Muscle of arm (tissue), 12 donors: ENCODE data around the gene PDE8B. TPM values are rescaled to one million over a fixed set of nuclear protein-coding genes. Genes with fewer than 3 reads are reported as not detected.

ENCODE experiments used
- DNase-seq: peaks from one replicate; pipeline ENCODE4 v3.0.0-alpha.2; 2013
- polyA plus RNA-seq, 12 donors: library from polyadenylated mRNA; unstranded; fragments of 120-200 nt; gene quantifications; one replicate each; pipeline ENCODE4 v1.2.1, GENCODE V29; 2013; ENCODE audit not compliant: insufficient read length in 12 of 12

The PDE8B gene
- polyA plus RNA-seq, 12 donors: 2.0 to 30.1 (median 3.8) TPM; not detected in 1

GRCh38 chr5:77398458-77398857, 188.0 kb downstream of the PDE8B start:
- no peak for DNase-seq

- no peak for DNase-seq
Observed at GRCh38 chr5:77398896-77399295, 188.4 kb downstream of the PDE8B start.

- no peak for DNase-seq
Observed at GRCh38 chr5:77400645-77401044, 190.2 kb downstream of the PDE8B start.

GRCh38 chr5:77402796-77403195, 192.3 kb downstream of the PDE8B start:
- no peak for DNase-seq

GRCh38 chr5:77407152-77407551, 196.7 kb downstream of the PDE8B start:
- DNase-seq: no peak

GRCh38 chr5:77409870-77410621, 199.6 kb downstream of the PDE8B start:
- DNase-seq: no peak

- DNase-seq: no peak
Observed at GRCh38 chr5:77413049-77413448, 202.6 kb downstream of the PDE8B start.

GRCh38 chr5:77418162-77418561, 207.7 kb downstream of the PDE8B start:
- DNase-seq: no peak

- DNase-seq: no peak
Observed at GRCh38 chr5:77418601-77419581, 208.4 kb downstream of the PDE8B start.

GRCh38 chr5:77419644-77420582, 209.4 kb downstream of the PDE8B start:
- no peak for DNase-seq

- no peak for DNase-seq
Observed at GRCh38 chr5:77420940-77421339, 210.5 kb downstream of the PDE8B start.

- no peak for DNase-seq
Observed at GRCh38 chr5:77423022-77423750, 212.7 kb downstream of the PDE8B start.

GRCh38 chr5:77424921-77425320, 214.4 kb downstream of the PDE8B start:
- DNase-seq: no peak

GRCh38 chr5:77425420-77425819, 214.9 kb downstream of the PDE8B start:
- DNase-seq: no peak

- DNase-seq: no peak
Observed at GRCh38 chr5:77425998-77426659, 215.6 kb downstream of the PDE8B start.

GRCh38 chr5:77426670-77427069, 216.2 kb downstream of the PDE8B start:
- DNase-seq: no peak

- DNase-seq: peak; percentile 25
Observed at GRCh38 chr5:77427998-77428397, 217.5 kb downstream of the PDE8B start.

GRCh38 chr5:77428526-77428925, 218.0 kb downstream of the PDE8B start:
- no peak for DNase-seq

GRCh38 chr5:77430726-77431125, 220.2 kb downstream of the PDE8B start:
- no peak for DNase-seq

- DNase-seq: no peak
Observed at GRCh38 chr5:77431286-77431685, 220.8 kb downstream of the PDE8B start.
